ENCODE results near the gene SNCG.
"Not testable (repeated sequence)": the region's sequence is repeated elsewhere in the genome, so short reads cannot be mapped to it uniquely, and the experiment has no call there.

The SNCG gene

DNA sequence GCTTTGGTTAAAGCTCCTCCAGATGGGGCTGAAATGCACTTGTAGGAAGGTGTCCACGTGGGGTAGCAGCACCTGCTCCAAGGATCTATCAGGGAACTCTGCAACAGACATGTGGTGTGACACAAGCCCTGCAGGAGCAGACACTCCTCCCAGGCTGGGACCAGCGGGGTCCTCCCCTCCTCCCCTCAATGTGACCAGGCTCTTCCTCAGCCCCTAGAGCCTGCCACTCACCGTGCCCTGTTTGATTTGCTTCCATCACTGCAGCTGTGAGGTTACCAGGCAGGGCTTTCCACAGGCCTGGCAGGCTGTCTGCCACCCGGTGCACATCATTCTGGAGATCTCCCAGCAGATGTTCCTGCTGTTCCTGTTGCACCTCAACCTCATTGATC, 14.4 kb upstream of the SNCG start:
- Histone ChIP-seq H3K27me3 (replicated peaks; ENCODE audit: control insufficient read depth, insufficient read depth, low read length) (no peaks in the 10 kb centered on the region), H3K36me3 (ENCODE audit: control insufficient read depth, insufficient read depth, low read length) (no peaks in the 10 kb centered on the region), H3K4me3 (replicated peaks; ENCODE audit: low read depth, low read length) (no peak overlapping the region)
- TF ChIP-seq, protein P1, sequence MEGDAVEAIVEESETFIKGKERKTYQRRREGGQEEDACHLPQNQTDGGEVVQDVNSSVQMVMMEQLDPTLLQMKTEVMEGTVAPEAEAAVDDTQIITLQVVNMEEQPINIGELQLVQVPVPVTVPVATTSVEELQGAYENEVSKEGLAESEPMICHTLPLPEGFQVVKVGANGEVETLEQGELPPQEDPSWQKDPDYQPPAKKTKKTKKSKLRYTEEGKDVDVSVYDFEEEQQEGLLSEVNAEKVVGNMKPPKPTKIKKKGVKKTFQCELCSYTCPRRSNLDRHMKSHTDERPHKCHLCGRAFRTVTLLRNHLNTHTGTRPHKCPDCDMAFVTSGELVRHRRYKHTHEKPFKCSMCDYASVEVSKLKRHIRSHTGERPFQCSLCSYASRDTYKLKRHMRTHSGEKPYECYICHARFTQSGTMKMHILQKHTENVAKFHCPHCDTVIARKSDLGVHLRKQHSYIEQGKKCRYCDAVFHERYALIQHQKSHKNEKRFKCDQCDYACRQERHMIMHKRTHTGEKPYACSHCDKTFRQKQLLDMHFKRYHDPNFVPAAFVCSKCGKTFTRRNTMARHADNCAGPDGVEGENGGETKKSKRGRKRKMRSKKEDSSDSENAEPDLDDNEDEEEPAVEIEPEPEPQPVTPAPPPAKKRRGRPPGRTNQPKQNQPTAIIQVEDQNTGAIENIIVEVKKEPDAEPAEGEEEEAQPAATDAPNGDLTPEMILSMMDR (IDR thresholded peaks at IDR 0.05; ENCODE audit: insufficient read depth, low read length, poor library complexity, severe bottlenecking): no peak
- no peak for DNase-seq (ENCODE audit: extremely low read depth, insufficient read length)

- H3K27me3 ChIP-seq (replicated peaks; ENCODE audit: control insufficient read depth, insufficient read depth, low read length): no peaks in the 10 kb centered on the region
- H3K4me3 ChIP-seq (replicated peaks; ENCODE audit: low read depth, low read length): no peak overlapping the region
- H3K36me3 ChIP-seq (ENCODE audit: control insufficient read depth, insufficient read depth, low read length): no peaks in the 10 kb centered on the region
- DNase-seq (ENCODE audit: extremely low read depth, insufficient read length): no peak
- TF ChIP-seq, protein P1 (IDR thresholded peaks at IDR 0.05; ENCODE audit: insufficient read depth, low read length, poor library complexity, severe bottlenecking): no peak
These were observed 13.9 kb upstream of the SNCG start for GRCh38 chr10:86944471-86944870.

GRCh38 chr10:86944907-86945306, 13.5 kb upstream of the SNCG start:
- TF ChIP-seq, protein P1 (IDR thresholded peaks at IDR 0.05; ENCODE audit: insufficient read depth, low read length, poor library complexity, severe bottlenecking): no peak
- Histone ChIP-seq H3K36me3 (ENCODE audit: control insufficient read depth, insufficient read depth, low read length) (no peaks in the 10 kb centered on the region), H3K4me3 (replicated peaks; ENCODE audit: low read depth, low read length) (no peak overlapping the region), H3K27me3 (replicated peaks; ENCODE audit: control insufficient read depth, insufficient read depth, low read length) (no peaks in the 10 kb centered on the region)
- DNase-seq (ENCODE audit: extremely low read depth, insufficient read length): no peak

DNA sequence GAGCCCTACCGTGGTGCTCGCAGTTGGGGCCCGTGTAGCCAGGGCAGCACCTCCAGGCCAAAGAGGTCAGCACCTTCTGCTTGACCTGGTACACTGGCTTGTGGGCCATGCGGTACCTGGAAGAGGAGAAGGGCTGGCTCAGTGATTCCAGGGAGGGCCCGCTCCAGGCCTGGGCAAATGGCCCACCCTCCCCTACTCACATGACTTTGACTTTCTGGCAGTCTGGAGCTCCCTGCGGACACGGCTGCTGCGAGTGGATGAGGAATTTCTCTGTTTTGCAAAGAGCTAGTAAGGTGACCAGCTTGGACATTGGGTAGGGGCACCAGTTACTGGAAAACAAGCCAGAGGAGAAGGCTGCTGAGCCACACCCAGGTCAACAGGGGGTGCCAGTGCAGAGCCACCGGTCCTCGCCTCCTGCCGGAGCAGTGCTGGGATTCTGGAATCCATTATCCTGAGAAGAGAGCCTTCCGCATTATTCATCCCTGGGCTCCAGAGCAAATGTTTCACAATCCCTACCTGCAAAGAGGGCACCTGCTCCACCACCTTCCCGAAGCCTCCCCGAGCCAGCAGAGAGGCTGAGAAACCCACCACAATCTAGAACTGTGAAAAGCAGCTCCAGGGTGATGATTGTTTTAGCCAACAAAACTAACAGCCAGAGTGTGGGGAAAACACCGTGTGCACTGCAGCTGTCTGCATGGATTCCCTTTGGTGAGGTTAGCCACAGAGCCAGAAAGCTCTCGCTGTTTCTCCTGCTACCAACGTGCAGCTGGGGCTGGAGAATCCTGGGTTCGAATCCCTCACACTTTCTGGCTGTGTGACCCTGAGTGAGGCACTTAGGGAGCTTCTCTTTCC, 12.8 kb upstream of the SNCG start:
- no peak for DNase-seq (ENCODE audit: extremely low read depth, insufficient read length)
- H3K27me3 ChIP-seq (replicated peaks; ENCODE audit: control insufficient read depth, insufficient read depth, low read length): no peaks in the 10 kb centered on the region
- H3K36me3 ChIP-seq (ENCODE audit: control insufficient read depth, insufficient read depth, low read length): no peaks in the 10 kb centered on the region
- TF ChIP-seq, protein P1 (IDR thresholded peaks at IDR 0.05; ENCODE audit: insufficient read depth, low read length, poor library complexity, severe bottlenecking): peak; percentile 6
- no peak overlapping the region for H3K4me3 ChIP-seq (replicated peaks; ENCODE audit: low read depth, low read length)

- Histone ChIP-seq H3K27me3 (replicated peaks; ENCODE audit: control insufficient read depth, insufficient read depth, low read length) (no peaks in the 10 kb centered on the region), H3K36me3 (ENCODE audit: control insufficient read depth, insufficient read depth, low read length) (no peaks in the 10 kb centered on the region), H3K4me3 (replicated peaks; ENCODE audit: low read depth, low read length) (no peak overlapping the region)
- TF ChIP-seq, protein P1 (IDR thresholded peaks at IDR 0.05; ENCODE audit: insufficient read depth, low read length, poor library complexity, severe bottlenecking): no peak
- DNase-seq (ENCODE audit: extremely low read depth, insufficient read length): no peak
These were observed 11.9 kb upstream of the SNCG start for GRCh38 chr10:86946213-86947155.

DNA sequence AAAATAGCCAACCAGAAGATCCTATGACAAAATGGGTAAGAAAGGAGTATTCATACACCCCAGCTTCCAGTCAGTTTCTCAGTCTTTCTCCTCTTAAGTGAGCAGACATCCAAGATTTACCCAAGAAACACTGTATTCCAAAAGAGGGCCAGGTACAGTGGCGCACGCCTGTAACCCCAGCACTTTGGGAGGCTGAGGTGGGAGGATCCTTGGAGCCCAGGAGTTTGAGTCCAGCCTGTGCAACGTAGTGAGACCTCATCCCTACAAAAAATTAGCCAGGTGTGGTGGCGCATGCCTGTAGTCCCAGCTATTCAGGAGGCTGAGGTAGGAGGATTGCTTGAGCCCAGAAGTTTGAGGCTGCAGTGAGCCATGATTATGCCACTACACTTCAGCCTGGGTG, 10.6 kb upstream of the SNCG start:
- not testable (repeated sequence) for DNase-seq (ENCODE audit: extremely low read depth, insufficient read length); H3K27me3 ChIP-seq (replicated peaks; ENCODE audit: control insufficient read depth, insufficient read depth, low read length); H3K36me3 ChIP-seq (ENCODE audit: control insufficient read depth, insufficient read depth, low read length); H3K4me3 ChIP-seq (replicated peaks; ENCODE audit: low read depth, low read length)
